Stomach (tissue), 4 donors: ENCODE measurements around the gene PRSS22.

Source experiments
- CTCF ChIP-seq, 7 experiments: fragments of 450-650 bp in 4 of 7; fragments of 200-600 bp in 3 of 7; sonication (generic) in 3 of 7; IDR thresholded peaks; one replicate each; pipeline ENCODE4 v1.5.1; 2016 to 2019; ENCODE audit warnings: antibody characterized with exemption in 7 of 7, control low read depth in 2 of 7, mild to moderate bottlenecking in 1 of 7
- EP300 ChIP-seq: sonication (generic); formaldehyde crosslinking; IDR thresholded peaks from one replicate; pipeline ENCODE4 v1.6.1; 2017; ENCODE audit warnings: antibody characterized with exemption
- POLR2A ChIP-seq, 4 donors: fragments of 450-650 bp; IDR thresholded peaks; one replicate each; pipeline ENCODE4 v1.6.1; 2016; ENCODE audit warnings: antibody characterized with exemption in 4 of 4, control low read depth in 2 of 4, mild to moderate bottlenecking in 1 of 4, moderate library complexity in 1 of 4
- POLR2AphosphoS5 ChIP-seq, 3 donors: sonication (generic); formaldehyde crosslinking; IDR thresholded peaks; one replicate each; pipeline ENCODE4 v1.6.1; 2016; ENCODE audit warnings: antibody characterized with exemption in 3 of 3

- TF ChIP-seq CTCF (IDR thresholded peaks at IDR 0.05) (no peak), POLR2A (IDR thresholded peaks at IDR 0.05) (no peak), POLR2AphosphoS5 (IDR thresholded peaks at IDR 0.05) (no peak), EP300 (no peak)
Observed at GRCh38 chr16:2867661-2867986, 9.7 kb upstream of the PRSS22 start.
